PFSK-1 (cell line): ENCODE data around the gene IFITM2.

Experiments used
- POLR2AphosphoS5 ChIP-seq: IDR thresholded peaks from 2 replicates; pipeline ENCODE4 v1.6.1; 2012; ENCODE audit warnings: low read depth, mild to moderate bottlenecking, control low read depth, low read length, moderate library complexity
- SIN3A ChIP-seq: IDR thresholded peaks from 2 replicates; pipeline ENCODE4 v1.6.1; 2012; ENCODE audit warnings: mild to moderate bottlenecking, low read length, moderate library complexity, borderline replicate concordance; ENCODE audit not compliant: insufficient read depth

GRCh38 chr11:313787-314553 lies 6.4 kb downstream of the IFITM2 start, which contains the start of gene IFITM1:
- TF ChIP-seq POLR2AphosphoS5 (peak; percentile 50; the same call in 1 of the 2 replicates), SIN3A (no peak)
